GM23248 (cell line): ENCODE data around the gene KLHDC7B.

Source experiments
- EZH2 ChIP-seq: fragments of 200-600 bp; sonication (generic); IDR thresholded peaks from 2 replicates; pipeline ENCODE4 v1.6.1; 2018; ENCODE audit warnings: antibody characterized with exemption, mild to moderate bottlenecking; ENCODE audit not compliant: insufficient read depth, poor library complexity, severe bottlenecking
- EZH2phosphoT487 ChIP-seq: fragments of 200-600 bp; sonication (generic); IDR thresholded peaks from 2 replicates; pipeline ENCODE4 v1.6.1; 2018; ENCODE audit warnings: antibody characterized with exemption, moderate library complexity, mild to moderate bottlenecking, low read depth; ENCODE audit not compliant: insufficient read depth

- TF ChIP-seq EZH2 (no peak), EZH2phosphoT487 (no peak)
These were observed 15.7 kb upstream of the KLHDC7B start, which contains the start of gene TYMP for GRCh38 chr22:50529897-50530579.
